ENCODE results near the gene ATP11A. TPM values are rescaled to one million over a fixed set of nuclear protein-coding genes. Genes with fewer than 3 reads are reported as not detected.

ATP11A gene
- polyA plus RNA-seq, 5 donors: 331 to 490 (median 383) TPM

GRCh38 chr13:112756967-112757758 lies 67.3 kb downstream of the ATP11A start:
- DNase-seq: no peak

DNA sequence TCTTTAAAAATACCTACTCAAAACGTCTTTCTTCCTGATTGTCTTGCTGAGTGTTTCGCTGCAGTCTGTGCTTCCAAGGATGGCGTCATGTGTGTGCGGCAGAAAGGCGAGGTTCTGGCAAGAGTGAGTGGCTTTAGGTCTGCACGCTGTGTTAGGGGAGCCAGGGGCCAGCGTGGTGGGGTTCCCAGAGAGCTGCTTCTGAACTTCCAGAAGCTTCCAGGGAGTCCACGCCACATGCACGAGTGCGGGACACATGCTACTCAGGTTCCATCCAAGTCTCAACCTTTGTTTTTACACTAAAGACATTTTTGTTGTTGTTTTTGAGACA lies 67.9 kb downstream of the ATP11A start:
- DNase-seq: no peak

DNA sequence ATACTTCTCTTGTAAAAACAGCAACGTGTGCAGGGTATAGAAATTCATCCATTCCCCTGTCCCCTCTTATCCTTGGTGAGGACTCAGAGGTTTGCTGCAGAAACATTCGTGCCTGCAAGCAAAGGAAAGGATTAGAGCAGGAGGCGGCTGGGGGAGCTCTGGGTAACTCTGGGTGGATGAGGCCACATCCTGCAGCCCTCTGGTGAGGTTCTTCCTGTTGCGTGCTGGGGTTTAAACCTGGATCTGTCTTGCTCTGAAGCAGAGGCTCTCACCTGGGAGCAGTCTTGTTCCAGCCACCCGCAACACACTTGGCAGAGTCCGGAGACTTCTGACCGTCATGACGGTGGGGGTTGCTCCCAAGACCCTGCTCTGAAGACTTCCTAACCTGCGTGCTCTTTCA lies 69.2 kb downstream of the ATP11A start:
- DNase-seq: no peak

GRCh38 chr13:112759827-112760226 lies 70.0 kb downstream of the ATP11A start:
- no peak for DNase-seq

- DNase-seq: no peak
Observed at GRCh38 chr13:112760435-112760834, 70.6 kb downstream of the ATP11A start.

GRCh38 chr13:112760931-112761330 lies 71.1 kb downstream of the ATP11A start:
- no peak for DNase-seq

DNA sequence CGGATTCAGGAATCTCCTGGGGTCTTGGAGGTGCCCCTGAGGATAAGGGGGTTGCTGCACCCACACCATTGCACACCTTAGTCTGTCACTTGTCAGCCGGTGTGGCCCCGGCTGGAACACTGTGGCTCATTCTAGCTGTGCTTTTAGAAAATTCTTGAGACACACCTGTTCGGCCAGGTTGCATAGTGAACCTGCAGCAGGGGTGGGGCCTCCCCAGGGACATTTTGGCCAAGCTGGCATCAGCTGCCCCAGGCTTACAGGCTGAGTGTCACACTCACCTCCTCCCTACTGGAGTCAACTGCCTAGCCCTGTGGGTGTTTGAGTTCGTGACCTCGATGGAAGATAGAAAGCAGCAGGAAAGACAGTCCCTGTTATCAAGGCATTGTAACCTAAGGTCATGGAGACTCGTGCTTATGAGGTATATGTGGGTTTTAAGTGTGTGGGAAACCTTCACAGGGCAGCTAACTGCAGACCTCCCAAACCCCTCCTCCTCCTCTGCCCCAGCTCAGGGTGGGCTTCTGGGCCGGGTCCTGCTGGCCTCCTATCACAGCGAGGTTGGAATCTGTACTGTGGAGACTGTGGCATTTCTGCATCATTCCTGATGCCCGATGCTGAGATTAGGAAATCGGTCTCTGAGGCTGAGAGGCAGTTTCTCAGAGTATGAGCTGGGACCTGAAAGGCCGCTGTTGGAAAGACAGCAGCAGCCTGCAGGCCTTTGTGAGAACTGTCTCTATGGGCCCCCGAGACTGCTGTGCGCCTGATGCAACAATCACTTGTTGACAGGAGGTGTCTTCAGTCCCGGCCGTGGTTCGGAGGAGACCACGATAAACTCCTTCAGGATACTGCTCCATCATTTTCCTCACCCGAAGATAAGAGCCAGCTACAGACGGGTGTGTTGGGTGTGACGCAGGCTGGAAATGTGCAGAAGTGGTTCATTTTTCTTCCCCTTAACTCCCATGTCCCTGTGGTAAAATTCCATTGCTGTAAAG lies 72.2 kb downstream of the ATP11A start:
- no peak for DNase-seq

GRCh38 chr13:112762690-112763080 lies 72.8 kb downstream of the ATP11A start:
- DNase-seq: no peak

DNA sequence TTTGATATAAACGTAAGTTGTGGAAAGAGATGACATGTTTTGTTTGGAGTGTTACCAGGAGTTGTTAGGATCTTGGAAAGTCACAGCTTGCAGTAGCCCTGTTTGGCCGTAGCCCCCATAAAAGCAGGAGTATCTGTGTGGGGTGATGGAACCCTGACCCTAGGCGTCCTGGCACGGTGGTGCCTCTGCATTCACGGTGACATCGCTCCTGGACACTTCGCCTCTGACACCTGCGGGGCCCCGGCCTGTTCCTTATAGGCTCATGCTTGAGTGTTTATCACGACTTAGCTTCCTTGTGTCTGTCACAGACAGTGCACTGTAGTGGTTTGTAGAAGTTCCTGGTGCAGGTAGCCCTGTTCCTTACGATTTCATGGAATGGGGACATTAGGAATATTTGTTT lies 74.2 kb downstream of the ATP11A start:
- no peak for DNase-seq

DNA sequence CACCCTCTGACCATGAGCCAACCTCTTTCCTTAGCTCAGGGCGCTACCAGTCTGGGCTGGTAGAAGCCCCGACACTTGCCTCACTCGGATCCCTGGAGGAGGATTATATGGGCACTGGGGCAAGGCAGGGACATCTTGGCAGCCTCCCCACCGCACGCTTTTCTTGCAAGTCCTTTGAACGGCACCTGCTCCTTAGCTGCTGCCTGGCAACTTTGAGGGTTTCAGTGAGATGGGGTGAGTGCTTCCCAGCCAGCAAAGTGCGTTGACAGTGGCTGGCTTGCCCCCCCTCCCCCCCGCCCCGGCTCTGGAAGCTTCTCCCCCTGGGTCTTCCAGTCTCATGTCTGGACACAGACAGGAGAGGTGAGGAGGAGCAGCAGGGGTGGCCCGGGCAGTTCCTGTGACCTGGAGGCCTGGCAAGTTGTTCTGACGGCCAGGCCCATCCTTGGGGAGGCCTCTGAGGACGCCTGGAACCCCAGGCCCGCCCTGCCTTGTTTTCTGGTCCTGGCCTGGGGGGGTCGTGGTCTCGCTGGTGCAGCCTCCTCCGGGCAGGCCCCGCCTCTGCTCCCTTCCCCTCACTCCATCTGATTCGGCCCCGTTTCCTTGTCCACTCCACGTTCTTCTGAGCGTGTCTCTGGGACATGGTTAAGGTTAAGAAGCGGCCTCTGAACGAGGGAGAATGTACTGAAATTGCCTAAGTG lies 75.2 kb downstream of the ATP11A start:
- DNase-seq: no peak

GRCh38 chr13:112765731-112766130 lies 75.9 kb downstream of the ATP11A start:
- no peak for DNase-seq

- no peak for DNase-seq
Observed at GRCh38 chr13:112766336-112766735, 76.5 kb downstream of the ATP11A start.

DNA sequence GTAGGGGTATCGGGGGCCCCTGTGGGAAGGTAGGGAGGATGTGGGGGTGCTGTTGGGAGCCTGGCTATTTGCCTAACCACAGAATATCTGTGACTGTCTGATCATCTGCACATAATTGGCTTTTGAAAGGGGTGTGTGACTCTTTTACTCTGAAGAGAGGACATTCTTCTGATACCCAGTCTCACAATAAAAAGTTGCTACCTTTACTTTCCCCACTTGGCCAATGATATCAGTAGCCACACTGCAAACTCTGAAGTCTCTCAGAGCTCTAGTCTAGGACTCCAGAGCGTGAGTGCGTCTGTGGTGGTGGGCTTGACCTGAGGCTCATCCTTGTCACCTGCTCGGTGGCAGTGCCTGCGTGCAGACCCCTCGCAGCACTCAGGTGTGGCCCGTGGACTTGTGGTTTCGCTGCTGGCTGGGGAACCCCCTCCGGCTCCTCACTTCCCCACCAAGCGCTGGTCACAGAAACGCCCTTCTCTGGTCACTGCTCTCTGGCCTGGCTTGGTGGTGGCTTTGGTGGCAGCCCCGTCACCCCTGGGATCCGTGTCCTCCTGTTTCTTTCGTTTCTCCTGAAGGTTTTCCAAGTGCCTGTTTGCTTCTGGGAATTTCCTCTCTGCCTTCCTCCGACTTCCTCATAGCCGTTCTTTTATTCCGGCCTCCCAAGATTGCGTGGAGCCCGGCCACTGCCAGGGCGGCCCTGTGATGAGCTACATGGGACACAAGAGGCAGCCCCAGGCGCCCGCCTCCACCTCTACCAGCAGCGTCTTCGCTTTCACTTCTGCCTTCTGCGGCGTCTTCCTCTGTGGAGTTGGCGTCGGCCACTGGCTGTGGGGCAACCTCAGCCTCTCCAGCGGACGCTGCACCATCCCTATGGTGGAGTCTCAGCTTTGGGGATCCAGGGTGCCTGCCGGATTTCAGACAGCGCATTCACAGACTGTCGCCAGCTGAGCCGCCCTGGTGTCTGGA lies 78.0 kb downstream of the ATP11A start:
- no peak for DNase-seq

DNA sequence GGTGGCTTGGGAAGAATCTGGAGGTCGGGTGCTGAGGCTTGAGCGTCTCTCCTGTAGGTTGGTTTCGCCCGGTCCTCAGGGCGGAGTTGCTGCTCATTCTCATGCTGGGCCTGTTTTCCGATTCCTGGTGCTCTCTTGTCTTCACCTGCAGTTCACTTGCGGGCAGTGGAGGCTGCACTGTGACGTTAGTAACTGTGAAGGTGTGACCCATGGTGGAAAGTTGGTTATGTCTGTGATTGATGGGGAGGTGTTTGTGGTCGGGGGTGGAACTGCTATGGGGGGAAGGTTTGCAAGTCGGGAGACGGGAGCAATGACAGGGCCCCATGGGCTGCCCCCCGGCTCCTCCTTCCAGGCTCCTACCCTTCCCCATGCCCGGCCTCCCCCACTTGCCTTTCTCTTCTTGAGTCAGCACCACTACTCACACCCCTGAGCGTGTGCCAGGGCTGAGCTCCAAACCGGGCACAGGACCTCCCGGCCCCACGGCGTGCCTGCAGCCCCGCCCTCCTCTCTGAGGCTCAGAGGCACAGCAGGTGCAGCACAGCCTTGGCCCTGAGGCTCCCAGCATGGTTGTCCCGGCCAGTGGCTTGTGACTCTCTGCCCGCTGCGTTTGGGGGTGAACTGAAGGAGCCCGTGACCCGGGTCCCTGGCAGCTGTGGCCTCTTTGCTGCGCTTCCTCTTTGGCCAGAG lies 79.1 kb downstream of the ATP11A start:
- no peak for DNase-seq

GRCh38 chr13:112769615-112770014 lies 79.8 kb downstream of the ATP11A start:
- DNase-seq: no peak

GRCh38 chr13:112770504-112770903 lies 80.7 kb downstream of the ATP11A start:
- no peak for DNase-seq

GRCh38 chr13:112771139-112771876 lies 81.5 kb downstream of the ATP11A start:
- no peak for DNase-seq

DNA sequence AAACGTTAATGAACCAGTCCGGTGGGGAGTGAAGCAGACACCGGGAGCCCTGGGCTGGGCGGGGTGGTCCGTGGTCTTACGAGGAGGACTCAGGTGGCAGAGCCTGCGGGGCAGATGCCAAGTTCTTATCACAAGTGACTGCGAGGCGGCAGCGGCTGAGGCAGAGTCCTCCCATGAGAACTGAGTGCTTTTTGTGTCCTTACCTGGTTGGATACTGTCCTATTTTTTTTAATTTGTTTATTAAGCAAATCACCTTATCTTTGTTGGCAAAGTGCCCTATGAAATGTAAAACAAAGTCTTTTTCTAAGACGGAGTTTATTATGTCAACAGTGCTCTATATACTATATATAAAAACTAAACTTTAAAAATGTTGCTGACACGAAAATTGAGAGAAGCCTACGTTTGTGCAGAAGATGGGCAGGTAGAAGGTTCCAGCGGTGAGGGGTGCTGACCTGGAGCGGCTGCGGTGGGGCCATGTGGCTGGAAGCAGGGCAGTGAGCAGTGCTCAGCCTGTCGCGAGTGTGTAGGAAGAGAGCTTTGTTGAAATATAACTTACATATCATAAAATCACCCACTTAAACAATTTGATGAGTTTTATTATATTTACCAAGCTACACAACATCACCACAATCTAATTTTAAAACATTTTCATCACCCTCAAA lies 82.2 kb downstream of the ATP11A start:
- no peak for DNase-seq

DNA sequence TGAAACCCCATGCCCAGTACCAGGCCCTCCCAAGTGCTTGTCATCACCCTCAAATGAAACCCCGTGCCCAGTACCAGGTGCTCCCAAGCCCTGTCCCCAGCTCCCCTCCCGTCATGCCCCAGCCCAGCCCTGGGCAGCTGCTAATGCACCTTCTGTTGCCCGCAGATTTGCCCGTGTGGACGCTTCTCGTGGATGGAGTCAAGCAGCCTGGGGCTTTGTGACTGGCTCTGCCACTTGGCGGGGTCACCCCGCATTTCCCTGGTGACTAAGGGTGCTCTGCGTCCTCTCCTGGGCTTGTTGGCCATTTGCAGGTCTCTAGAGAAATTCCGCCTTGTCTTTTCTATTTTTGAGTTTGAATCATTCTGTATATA lies 82.7 kb downstream of the ATP11A start:
- DNase-seq: no peak
